Measurements from ENCODE around the gene DESI1.
"Not testable (repeated sequence)": the region's sequence is repeated elsewhere in the genome, so short reads cannot be mapped to it uniquely, and the experiment has no call there.

The DESI1 gene

DNA sequence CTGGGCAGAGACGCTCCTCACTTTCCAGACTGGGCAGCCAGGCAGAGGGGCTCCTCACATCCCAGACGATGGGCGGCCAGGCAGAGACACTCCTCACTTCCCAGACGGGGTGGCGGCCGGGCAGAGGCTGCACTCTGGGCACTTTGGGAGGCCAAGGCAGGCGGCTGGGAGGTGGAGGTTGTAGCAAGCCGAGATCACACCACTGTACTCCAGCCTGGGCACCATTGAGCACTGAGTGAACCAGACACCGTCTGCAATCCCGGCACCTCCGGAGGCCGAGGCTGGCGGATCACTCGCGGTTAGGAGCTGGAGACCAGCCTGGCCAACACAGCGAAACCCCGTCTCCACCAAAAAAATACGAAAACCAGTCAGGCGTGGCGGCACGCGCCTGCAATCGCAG lies 10.8 kb upstream of the DESI1 start:
- ATAC-seq: not testable (repeated sequence)

DNA sequence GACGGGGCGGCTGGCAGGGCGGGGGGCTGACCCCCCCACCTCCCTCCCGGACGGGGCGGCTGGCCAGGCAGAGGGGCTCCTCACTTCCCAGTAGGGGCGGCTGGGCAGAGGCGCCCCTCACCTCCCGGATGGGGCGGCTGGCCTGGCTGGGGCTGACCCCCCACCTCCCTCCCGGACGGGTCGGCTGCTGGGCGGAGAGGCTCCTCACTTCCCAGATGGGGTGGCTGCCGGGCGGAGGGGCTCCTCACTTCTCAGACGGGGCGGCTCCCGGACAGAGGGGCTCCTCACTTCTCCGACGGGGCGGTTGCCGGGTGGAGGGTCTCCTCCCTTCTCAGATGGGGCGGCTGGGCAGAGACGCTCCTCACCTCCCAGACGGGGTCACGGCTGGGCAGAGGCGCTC lies 10.3 kb upstream of the DESI1 start:
- not testable (repeated sequence) for ATAC-seq

DNA sequence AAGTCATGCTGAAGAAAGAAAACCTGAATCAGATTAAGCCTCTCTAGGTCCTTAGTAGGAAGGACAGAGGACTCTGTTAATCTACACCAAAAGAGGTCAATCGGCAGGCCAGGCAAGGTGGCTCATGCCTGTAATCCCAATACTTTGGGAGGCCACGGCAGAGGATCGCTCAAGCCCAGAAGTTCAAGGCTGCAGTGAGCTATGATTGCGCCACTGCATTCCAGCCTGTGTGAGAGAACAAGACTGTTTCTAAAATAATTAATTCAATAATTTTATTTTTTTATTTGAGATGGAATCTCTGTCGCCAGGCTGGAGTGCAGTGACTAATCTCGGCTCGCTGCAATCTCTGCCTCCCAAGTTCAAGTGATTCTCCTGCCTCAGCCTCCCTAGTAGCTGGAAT lies 4.7 kb upstream of the DESI1 start:
- ATAC-seq: no peak

DNA sequence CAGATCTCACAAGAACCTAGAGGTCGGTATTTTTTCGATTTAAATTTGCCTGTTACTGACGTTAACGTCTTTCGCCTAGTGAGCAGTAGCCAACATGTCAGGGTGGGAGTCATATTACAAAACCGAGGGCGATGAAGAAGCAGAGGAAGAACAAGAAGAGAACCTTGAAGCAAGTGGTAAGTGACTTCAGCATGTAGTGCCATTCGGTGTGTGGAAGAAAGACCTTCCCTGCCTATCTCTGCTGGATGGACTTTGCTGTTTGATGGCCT lies 1.0 kb upstream of the DESI1 start:
- no peak for ATAC-seq

DNA sequence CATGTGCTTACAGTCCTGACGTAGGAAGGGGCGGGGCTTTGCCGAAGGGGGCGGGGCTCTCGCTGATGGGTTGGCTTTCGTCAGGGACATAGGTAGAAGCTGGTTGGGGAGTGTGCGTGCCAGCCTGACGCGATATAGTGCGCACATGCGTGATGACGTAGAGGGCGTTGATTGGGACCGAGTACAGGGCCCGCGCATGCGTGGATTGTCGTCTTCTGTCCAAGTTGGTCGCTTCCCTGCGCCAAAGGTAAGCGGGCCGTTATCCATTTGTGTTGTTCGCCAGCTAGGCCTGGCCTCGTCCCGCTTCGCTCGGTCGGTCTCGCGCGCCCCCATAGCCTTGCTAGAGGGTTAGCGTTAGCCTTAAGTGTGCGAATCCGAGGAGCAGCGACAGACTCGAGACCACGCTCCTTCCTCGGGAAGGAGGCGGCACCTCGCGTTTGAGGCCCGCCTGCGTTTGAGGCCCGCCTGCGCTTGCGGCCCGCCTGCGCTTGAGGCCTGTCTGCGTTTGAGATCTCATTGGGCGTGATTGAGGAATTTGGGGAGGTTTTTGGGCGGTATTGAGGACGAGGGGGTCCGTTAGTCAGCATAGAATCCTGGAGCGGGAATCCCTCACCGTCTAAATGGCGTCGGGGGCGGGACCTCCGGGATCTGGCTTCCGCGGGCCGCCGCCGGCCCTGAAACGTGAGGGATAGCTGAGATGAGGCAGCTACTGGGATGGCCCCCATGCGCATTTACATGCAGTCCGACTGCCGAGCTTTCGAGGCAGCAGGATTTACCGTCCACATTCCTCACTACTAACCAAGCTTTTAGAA lies 462 bp upstream of the DESI1 start, which contains the start of gene XRCC6:
Gene XRCC6 (plus strand): TSS at position 197 of the 812 bp plus-strand sequence. CDS start 710 bp downstream, outside the sequence.
- ATAC-seq: peak; percentile 87 to 88

DNA sequence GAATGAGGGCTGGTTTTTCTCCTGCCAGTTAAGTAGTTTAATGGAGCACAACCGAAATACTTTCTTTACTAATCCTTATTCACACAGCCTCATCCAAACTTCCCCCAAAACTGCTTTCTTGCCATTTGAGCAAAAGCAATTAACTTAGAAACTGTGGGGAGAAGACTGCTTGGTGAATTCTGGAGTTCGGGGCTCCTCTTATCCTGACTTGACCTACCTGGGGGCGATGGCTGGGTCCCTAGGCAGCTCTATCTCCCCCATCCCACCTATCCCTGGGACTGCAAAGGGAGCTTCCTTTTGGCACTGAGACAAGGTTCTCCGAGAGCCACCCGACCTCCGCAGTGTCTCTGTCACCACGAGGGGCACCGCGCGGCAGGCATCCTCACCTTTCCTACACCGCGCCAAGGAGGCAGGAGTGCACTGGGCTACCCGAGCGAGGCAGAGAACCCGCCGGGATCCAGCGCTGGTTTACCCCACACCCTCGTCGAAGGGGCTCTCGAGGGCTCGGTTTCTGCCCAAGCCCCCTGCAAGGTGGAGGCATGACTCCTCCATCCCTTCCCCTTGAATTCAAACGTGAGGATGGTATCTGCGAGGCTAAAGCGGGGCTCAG lies 759 bp downstream of the DESI1 start:
- ATAC-seq: peak in 1 of 2 donors; percentile 11

DNA sequence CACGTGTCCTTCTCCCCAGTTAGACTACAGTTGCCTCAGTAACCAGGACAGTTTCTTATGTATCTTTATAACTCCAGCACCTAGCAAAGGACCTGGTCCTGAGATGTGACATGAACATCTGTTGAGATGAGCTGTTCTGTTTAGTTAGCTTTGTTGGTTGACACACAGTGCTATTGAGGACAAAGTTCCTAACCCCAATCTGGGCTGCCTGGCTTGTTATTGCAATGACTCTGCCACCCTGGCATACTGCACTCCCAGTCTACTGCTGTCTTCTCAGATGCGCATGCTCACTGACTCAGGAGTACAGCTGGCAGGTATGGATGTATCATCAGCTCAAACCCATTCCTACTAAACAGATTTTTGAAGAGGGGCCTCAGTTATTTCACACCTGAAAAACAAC lies 7.4 kb downstream of the DESI1 start:
- ATAC-seq: no peak

DNA sequence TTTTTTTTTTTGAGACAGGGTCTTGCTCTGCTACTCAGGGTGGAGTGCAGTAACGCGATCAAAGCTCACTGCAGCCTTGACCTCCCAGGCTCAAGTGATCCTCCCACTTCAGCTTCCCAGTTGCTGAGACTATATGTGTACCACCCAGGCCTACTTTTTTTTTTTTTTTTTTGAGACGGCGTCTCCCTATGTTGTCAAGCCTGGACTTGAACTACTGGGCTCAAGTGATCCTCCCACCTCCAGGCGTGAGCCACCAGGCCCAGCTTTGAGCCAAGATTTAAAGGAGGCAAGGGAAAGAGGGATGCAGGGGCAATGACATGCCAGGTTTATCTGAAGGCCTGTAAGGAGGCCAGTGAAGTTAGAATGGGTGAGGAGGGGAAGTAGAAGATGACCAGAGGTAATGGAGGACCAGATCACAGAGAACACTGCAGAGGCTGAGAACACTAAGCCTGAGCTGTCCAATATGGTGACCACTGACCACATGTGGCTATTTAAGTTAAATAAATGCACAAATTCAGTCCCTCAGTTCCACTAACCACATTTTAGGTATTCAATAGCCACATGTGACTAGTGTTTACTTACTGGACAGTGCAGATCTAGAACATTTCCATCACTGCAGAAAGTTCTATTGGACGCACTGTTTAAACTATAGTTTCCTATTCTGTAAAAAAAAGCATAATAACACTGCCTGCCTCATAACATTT lies 8.1 kb downstream of the DESI1 start:
- ATAC-seq: no peak

DNA sequence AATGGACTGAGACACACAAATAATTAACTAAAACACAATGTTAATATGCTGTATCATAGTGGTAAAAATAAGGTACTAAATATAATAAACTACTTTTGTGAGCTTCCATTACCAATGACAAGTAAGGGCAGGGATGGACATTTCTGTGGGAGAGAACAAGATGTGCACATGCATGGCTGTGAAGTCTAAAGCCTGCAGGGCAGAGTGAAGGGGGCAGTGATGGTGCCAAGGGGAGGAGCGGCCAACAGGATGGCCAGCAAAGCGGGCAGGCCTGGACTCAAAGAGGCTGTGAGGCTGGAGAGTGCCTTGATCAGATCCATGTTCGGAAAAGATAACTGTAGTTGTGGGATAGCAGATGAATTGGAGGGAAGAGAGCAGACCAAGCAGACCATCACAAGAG lies 12.5 kb downstream of the DESI1 start:
- no peak for ATAC-seq

DNA sequence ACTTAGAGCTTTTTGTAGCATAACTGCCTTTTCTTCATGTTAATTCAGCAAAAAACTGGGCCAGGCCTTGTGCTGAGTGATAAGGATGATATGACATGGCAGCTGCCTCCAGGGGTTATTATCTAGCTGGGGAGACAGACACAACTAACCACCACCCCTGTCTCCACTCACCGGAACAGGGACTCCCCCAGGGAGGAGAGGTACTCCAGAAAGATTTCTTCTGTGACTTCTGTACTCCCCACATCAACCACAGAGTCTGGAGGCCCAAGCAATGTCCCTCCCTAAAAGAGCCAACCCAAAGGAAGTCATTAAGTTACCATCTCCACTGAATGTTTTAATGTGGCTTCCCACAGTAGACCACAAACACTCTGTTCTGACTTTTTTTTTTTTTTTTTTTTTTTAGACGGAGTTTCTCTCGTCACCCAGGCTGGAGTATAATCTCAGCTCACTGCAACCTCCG lies 16.9 kb downstream of the DESI1 start:
- peak; percentile 97 to 98 for ATAC-seq

DNA sequence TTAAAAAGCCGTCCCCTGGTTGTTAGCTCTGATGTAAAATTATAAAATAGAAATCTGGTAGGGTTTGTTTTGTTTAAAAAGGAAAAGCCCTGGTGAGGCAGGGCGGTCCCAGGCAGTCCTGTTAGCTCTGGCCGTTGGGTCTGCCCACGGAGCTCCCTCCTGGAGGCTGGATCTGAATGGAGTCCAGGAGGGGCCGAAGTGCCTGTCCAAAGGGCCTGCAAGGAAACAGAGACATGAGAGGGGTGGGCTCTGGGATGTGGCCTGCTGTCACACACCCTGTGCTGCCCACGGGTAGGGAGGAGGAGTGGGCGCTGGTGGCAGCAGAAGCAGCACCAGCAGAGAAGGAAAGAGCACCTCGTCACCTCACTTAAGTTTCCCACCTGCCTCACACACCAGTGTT lies 19.9 kb downstream of the DESI1 start:
- ATAC-seq: no peak

DNA sequence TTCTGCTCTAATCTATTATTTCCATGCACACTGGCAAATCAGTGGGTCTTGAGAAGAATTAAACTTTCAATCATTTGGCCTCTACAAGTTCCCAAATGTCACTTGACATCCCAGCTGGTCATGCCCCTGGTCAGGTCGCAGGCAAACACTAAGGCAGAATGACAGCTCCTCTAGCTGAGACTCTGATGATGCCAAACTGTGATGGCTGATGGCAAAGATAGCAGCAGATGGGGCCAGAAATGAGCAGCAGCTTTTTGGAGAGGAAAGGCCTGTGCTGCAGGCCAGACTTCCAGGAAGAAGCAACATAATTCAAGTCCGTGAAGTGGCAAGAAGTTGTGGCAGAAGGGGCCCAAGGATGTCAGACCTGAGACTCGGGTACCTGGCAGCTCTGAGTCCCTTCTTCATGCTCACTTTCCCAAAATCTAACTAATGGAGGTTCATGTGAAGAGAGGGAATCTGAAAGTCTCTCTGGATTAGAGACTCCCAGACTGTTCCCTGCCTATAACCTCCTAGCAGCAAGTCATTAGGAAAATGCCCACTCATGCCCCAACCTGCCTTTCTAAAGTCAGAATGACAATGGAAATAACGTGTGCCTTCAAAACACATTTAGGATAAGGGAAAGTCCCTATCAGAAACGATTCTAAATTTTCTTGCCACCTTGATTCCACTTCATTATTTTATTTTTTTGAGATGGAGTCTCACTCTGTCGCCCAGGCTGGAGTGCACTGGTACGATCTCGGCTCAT lies 21.8 kb downstream of the DESI1 start:
- no peak for ATAC-seq

DNA sequence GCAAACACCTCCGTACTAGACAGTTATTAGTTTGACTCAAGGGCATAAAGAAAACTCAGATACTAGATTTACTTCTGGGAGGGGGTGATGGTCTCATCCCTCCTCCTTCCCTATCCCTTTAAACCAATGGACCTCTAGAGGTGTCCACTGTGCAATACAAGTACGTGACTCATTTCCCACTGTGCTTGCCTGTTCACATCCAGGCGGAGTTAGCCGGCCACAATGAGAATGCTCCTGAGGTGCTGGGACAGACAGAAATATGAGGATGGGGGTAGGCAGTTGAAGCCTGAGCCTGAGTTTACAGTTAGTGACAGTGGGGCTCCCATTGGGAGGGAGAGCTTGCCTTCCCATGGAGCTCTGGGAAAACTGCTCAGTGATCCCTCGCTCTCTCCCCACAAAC lies 22.8 kb downstream of the DESI1 start:
- ATAC-seq: no peak

DNA sequence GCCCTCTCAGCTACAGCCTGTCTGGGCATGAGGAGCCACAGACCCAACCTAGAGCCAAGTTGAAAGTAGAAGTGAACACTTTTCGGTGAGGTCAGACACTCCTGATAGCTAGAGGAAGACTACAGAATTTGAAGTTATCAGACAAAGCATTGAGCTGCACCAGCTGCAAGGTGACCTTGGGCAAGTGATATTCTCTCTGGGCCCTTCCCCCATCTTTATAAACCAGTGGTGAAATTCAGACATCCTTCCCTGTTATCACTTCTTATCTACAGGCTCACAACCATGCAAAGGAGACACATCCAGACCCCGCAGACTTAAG lies 23.2 kb downstream of the DESI1 start:
- no peak for ATAC-seq

DNA sequence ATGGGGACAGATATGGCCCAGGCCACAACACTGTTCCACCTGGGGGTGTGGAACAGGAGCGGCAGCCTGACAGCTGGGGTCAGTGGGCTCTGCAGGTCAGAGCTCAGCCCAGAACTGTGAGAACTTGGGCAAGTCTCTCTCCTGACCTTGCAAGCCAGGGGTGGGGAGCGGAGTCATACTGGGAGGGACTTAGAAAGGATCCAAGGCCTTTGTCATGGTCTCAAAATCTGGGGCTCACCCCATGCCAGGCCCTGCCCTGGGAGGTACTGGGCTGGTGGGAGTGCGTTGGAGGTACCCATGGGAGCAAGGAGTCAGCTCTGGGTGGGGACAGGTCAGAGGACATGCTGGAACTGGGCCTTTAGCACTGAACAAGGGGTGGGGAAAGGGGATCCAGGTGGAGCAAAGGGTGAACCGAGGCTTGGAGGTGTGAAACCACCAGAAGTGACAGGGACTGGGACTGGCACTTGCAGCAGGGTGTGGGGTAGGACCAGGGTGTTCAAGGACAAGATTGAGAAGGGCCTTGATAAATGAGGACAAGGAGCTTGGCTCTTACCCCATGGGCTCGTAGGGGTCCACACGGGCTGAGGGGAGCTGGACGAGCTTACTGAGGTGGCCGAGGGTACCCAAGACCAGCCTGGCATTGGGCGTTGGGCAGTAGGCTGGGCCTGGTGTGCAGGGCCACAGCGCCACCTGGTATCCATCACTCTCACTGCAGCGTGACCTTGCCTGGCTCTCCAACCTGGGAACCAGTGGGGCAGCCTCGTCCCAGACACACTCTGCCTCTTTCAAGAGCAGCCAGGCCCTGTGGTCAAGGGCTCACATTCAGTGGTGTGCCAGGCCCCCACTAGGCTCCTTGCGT lies 23.8 kb downstream of the DESI1 start:
- ATAC-seq: peak; percentile 51 to 57

DNA sequence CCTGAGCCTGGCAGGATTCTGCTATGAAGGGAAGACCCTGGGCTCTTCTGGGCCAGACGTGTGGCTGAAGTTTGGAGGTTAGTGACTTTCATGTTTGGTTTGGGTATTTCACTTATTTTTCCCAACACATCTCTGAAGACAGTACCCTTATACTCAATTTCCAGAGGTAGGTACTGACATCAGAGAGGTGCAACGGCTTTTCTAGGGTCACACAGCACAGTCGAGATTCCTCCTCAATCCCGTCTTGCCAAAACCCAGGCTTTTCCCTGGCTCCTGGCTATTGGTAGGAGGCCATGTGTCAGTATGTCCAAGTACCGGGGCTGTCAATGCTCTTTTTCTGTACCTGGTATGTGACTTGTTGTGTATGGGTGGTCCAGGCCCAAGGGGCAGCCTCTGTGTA lies 25.1 kb downstream of the DESI1 start:
- ATAC-seq: no peak

DNA sequence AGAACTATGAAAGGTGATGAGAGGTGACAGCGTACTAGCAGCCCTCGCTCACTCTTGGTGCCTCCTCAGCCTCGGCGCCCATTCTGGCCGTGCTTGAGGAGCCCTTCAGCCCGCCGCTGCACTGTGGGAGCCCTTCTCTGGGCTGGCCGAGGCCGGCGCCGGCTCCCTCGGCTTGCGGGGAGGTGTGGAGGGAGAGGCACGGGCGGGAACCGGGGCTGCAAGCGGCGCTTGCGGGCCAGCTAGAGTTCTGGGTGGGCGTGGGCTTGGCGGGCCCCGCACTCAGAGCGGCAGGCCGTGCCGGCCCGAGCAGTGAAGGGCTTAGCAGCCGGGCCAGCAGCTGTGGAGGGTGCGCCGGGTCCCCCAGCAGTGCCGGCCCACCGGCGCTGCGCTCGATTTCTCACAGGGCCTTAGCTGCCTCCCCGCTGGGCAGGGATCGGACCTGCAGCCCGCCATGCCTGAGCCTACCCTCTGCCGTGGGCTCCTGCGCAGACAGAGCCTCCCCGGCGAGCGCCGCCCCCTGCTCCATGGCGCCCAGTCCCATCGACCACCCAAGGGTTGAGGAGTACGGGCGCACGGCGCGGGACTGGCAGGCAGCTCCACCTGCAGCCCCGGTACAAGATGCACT lies 27.4 kb downstream of the DESI1 start:
- ATAC-seq: not testable (repeated sequence)

DNA sequence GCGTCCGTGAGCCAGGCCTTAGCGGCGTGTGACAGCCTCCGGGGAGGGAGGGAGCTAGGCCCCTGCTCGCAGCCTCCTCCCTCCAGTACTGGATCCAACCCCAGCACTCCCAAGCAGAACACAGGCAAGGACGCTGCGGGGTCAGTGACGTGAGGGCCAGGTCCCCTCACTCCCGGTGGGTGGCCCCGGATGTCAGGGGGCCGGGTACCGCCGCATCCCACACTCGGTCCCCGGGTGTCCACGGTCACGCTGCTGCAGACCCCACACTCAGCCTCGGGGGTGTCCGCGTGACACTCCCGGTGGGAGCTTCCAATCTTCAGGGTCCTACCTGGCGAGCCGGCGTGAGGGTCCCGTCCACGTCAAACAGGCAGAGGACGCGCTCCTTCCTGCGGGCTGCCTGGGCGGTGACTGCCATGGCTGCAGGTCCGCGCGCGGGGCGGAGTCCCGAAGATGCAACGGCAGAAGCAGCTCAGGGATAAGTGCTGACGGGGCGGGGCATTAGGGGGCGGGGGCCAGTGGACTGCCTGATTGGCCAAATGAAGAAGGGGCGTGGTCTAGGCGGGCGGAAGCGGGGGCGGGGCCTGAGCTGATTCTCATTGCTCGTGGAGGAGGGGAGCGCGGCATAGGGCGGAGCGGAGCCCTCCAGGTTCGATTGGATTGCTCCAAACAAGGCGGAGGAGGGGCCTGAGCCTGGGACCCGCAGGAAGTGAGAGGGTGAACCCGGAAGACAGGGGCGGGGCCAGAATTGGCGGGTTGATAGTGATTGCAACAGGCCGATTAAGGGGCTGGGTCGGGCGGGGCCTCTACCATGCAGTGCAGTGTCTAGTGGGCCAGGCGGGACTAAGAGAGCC lies 31.2 kb downstream of the DESI1 start, which contains the start of gene PMM1:
Gene PMM1 (minus strand): TSS at position 450 of the 851 bp plus-strand sequence. CDS start 35 bp downstream, at position 415.
- peak; percentile 97 to 98 for ATAC-seq

DNA sequence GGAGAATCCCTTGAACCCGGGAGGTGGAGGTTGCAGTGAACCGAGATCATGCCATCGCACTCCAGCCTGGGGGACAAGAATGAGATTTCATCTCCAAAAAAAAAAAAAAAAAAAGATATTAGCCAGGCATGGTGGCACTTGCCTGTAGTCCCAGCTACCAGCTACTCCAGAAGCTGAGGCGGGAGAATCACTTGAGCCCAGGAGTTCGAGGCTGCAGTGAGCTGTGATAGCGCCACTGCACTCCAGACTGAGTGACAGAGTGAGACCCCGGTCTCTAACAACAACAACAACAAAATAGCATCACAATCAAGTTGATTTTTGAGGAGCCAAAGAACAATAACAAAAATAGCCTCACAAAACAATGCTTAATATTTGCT lies 33.5 kb downstream of the DESI1 start:
- ATAC-seq: no peak

DNA sequence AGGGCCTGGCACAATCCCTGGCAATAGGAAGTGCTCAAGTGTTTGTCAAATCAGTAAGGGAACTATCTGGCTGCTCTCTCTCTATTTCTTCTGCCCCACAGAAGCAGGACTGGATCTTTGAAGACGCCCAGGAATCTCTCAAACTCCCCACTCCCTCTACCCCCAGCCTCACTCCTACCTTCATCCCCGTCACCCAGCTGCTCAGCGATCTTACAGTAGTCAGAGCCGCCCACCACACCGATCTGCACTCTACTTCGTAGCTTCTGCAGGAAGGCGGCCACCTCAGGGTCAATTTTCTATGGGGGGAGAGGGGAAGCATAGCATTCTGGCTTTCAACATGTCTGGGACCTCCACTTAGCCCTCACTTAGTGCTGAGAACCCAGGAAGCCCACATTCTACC lies 34.9 kb downstream of the DESI1 start:
- no peak for ATAC-seq

DNA sequence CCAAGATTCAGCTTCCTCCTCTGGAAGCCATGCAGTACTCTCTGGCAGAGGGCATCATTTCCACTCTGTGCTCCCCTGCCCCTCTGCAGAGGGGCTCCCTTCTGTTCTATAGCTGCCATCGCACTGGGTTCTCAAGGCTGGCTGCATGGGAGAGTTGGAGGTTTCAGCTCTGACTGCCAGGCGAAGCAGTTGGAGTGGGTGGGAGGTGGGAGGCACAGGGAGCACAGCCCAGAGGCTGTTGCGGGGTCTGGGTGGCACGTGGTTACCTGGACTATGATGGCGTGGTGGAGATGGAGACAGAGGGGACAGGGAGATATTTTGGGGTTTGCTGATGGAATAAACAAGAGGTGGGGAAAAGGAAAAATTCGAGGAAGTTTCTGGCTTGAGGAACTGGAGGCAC lies 36.0 kb downstream of the DESI1 start:
- no peak for ATAC-seq
